ENCODE data around the gene SEMA3B.
A peak's percentile ranks its signal among the peaks of the same experiment; 100 is the strongest.

The SEMA3B gene

DNA sequence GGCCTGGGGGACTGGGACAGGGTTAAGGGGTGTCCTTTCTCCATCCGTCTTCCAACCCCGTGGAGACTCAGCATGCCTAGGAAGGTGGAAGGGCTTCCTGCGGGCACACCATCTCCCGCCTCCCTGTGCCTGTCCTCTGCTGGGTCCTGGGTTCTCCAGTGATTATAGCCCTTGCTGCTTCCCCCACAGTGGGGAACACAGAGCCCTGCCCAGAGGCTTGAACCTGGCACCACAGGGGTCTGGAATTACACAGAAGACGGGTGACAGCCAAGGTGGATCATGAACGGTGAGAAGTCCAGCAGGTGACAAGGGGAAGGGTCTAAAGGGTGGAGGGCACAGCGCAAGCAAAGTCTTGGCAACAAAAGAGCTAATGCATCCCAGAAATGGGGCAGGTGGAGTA, 6.2 kb upstream of the SEMA3B start:
- no peak overlapping the region for H3K4me3 ChIP-seq (replicated peaks; ENCODE audit: low read depth, low read length)
- TF ChIP-seq, protein P1, sequence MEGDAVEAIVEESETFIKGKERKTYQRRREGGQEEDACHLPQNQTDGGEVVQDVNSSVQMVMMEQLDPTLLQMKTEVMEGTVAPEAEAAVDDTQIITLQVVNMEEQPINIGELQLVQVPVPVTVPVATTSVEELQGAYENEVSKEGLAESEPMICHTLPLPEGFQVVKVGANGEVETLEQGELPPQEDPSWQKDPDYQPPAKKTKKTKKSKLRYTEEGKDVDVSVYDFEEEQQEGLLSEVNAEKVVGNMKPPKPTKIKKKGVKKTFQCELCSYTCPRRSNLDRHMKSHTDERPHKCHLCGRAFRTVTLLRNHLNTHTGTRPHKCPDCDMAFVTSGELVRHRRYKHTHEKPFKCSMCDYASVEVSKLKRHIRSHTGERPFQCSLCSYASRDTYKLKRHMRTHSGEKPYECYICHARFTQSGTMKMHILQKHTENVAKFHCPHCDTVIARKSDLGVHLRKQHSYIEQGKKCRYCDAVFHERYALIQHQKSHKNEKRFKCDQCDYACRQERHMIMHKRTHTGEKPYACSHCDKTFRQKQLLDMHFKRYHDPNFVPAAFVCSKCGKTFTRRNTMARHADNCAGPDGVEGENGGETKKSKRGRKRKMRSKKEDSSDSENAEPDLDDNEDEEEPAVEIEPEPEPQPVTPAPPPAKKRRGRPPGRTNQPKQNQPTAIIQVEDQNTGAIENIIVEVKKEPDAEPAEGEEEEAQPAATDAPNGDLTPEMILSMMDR (IDR thresholded peaks at IDR 0.05; ENCODE audit: low read length, missing control alignments): no peak
- DNase-seq (ENCODE audit: low read depth): no peak

DNA sequence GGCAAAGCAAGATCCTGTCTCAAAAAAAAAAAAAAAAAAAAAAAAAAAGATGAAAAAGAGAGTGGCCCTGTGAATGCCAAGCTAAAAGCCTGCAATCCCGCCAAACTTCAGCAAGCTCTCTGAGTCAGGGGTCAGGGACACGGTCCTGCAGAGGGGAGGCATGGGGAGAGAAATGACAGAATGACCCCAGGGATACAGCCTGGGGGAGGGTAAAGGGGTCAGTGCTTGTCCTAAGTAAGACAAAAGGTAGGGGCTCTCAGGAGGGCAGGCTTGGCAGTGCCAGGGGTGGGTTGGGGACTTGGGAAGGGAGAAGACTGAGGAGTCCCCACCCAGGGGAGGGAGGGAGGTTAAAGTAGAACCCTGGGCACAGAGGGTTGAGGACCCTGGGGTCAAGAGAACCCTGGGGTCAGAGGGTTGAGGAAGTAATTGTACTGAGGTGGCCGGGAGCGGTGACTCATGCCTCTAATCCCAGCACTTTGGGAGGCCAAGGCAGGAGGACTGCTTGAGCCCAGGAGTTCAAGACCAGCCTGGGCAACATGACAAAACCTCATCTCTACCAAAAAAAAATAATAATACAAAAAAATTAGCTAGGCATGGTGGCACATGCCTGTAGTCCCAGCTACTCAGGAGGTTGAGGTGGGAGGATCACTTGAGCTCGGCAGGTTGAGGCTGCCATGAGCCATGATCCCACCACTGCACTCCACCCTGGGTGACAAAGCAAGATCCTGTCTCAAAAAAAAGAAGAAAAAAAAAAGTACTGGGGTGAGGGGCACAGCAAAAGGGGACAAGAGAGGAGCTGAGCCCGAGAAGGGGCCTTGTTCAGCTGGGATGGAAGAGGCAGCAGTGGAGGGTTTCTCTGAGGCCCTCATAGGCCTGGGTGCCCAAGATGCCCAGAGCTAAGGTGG, 5.2 kb upstream of the SEMA3B start:
- no peak for DNase-seq (ENCODE audit: low read depth)
- no peak overlapping the region for H3K4me3 ChIP-seq (replicated peaks; ENCODE audit: low read depth, low read length)
- TF ChIP-seq, protein P1 (IDR thresholded peaks at IDR 0.05; ENCODE audit: low read length, missing control alignments): no peak

DNA sequence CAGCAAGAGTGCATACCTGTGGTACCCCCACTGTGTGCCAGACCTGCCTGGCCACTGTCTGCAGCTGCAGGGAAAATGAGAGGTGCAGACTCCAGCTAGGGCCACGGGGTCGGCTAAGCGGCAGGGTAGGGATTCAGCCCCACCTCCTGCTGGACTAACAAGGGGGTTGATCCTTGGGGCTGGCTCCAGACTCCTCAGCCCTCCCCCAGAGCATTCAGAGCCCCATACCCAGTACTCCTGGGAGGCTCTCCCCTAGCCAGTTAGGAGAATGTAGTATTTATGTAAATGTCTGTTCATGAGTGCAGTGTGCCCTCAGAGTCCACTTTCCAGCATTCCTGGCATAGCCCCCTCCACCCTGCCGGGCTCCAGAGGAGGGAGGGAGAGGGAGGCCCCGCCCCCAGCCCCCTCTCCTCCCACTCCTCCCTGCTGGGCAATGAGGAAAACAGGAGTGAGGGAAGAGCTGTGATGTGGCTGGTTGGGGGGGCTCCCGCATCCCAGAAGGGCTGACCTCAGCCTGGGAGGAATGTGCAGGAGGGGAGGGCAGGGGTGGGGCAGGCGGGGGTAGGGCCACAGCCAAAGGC, 4.5 kb upstream of the SEMA3B start:
- peak; percentile 86 for DNase-seq (ENCODE audit: low read depth)
- no peak overlapping the region for H3K4me3 ChIP-seq (replicated peaks; ENCODE audit: low read depth, low read length)
- TF ChIP-seq, protein P1 (IDR thresholded peaks at IDR 0.05; ENCODE audit: low read length, missing control alignments): no peak

DNA sequence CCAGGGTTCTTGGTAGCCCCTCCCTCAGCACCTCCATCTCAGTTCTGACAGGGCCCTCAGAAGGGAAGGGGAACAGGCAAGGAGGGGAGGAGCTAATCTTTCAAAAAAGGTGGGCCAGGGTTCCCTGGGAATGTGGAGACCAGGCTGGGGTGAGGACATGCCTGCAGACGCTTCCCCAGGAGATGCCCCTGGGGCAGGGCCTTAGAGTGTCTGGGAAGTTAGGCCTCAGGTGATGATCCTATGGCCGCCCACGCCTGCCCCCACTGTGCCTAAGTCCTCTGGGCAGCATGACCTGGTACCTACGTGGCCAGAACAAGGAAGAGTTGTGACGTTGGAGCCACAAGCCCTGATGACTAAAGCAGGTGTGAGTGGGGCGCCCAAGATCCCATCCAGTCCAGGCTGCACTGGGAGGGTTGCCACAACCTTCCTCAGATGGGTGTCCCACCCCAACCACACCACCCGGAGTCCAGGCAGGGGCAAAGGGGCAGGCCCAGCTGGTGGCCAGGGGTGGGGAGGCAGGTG, 3.9 kb upstream of the SEMA3B start:
- DNase-seq (ENCODE audit: low read depth): no peak
- H3K4me3 ChIP-seq (replicated peaks; ENCODE audit: low read depth, low read length): no peak overlapping the region
- TF ChIP-seq, protein P1 (IDR thresholded peaks at IDR 0.05; ENCODE audit: low read length, missing control alignments): no peak

DNA sequence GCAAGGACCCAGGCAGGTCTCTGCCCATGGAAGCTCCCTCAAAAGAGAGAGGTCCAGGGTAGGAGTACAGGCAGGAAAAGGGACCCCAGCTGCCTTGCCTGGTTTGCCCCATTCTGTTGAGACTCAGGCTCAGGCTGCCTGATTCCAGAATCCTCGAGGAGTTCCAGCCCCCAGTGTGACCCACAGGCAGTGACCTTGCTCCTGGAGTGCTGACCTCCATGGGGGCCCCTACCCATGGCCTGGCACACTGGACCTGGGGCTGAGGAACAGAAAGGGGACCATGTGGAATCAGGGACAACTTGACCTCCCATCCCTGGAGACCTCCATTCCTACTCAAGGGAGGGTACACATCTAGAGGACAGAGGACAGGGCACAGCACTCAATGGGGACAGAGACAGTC, 3.4 kb upstream of the SEMA3B start:
- H3K4me3 ChIP-seq (replicated peaks; ENCODE audit: low read depth, low read length): no peak overlapping the region
- TF ChIP-seq, protein P1 (IDR thresholded peaks at IDR 0.05; ENCODE audit: low read length, missing control alignments): no peak
- DNase-seq (ENCODE audit: low read depth): no peak

DNA sequence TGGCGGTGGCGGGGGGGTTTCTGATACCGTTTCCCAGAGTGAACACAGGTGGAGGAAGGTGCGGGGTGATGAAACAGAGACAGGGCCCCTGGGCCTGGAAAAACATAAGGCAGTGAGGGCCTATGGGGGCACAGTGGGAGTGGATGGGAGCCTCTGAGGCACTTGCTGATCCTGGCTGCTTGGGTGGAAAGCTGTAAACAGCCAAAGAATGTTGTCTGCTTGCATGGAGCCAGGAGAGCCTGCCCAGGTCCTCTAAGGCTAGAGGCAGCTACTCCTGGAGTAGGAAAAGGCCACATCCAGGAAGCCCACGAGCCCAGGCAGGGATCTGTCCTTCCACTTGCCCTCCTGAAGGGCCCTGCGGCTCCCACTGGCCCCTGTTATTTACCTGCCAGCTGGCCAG, 2.9 kb upstream of the SEMA3B start:
- no peak for DNase-seq (ENCODE audit: low read depth)
- no peak overlapping the region for H3K4me3 ChIP-seq (replicated peaks; ENCODE audit: low read depth, low read length)
- TF ChIP-seq, protein P1 (IDR thresholded peaks at IDR 0.05; ENCODE audit: low read length, missing control alignments): no peak
